Measurements from ENCODE around the gene ABCA5.

ABCA5 gene

GRCh38 chr17:69358688-69359596 is 32.0 kb upstream of the ABCA5 start:
- peak; percentile 53 for TF ChIP-seq CTCF (IDR thresholded peaks at IDR 0.05; ENCODE audit: borderline replicate concordance, insufficient read depth, low read depth, low read length)
- no peak overlapping the region for H3K4me3 ChIP-seq (ENCODE audit: low read depth, low read length)

DNA sequence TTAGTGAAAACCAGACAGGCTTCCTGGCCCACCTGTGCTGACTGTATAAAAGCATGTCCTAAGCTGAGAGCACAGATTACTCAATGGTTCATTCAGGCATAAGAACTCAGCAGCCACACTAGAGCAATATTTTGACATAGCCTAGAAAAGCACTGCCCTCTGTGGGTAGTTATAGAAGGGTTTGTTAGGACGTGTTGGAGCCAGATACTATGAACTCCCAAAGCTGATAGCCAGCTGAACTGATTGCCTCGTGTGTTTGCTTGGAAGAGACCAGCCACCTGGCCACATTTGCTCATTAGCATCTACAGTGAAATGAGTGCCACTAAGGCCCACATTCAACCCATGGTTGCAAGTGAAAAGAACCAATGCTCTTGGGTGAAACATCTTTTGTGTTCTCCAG is 30.8 kb upstream of the ABCA5 start:
- no peak for TF ChIP-seq CTCF (IDR thresholded peaks at IDR 0.05; ENCODE audit: borderline replicate concordance, insufficient read depth, low read depth, low read length)

GRCh38 chr17:69356625-69357024 is 29.7 kb upstream of the ABCA5 start:
- TF ChIP-seq CTCF (IDR thresholded peaks at IDR 0.05; ENCODE audit: borderline replicate concordance, insufficient read depth, low read depth, low read length) = no peak
- no peak overlapping the region for H3K4me3 ChIP-seq (ENCODE audit: low read depth, low read length)

More for the DNA sequence above, 30.8 kb upstream of the ABCA5 start:
- no peak overlapping the region for H3K4me3 ChIP-seq (ENCODE audit: low read depth, low read length)

DNA sequence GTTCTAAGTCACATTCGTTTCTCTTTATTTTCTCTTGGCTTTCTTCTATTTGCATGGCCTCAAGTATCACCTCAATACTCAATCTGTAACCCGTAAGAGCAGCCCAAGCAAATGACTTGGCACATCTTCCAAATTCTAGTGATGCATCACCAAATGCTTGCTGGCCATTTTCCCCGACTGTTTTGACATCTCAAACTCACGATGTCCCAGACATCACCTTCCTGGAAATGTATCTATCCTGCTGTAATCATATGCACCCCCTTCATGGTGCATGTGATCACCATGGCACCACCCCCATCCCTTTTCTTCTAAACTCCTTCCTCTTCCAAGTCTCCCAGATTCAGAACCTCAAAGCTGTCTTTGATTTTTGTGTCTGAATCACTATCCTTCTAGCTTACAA is 24.0 kb upstream of the ABCA5 start:
- no peak overlapping the region for H3K4me3 ChIP-seq (ENCODE audit: low read depth, low read length)
- no peak for TF ChIP-seq CTCF (IDR thresholded peaks at IDR 0.05; ENCODE audit: borderline replicate concordance, insufficient read depth, low read depth, low read length)

DNA sequence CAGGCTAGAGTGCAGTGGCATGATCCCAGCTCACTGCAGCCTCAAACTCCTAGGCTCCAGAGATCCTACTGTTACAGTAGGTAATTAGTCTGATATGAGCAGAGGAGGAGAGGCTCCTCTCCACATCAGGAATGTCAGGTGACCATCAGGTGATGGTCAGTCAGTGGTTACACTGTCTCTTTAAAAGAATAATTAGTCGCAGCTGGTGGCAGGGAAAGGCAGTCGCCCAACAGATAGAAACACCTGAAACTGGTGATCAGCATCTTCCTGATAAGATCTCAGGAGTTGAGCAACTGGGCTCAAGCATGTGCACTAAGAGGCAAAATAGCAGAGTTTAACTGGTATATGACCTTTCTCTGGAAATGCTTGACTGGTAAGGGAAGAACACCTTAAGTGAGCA is 21.5 kb upstream of the ABCA5 start:
- TF ChIP-seq CTCF (IDR thresholded peaks at IDR 0.05; ENCODE audit: borderline replicate concordance, insufficient read depth, low read depth, low read length) = no peak
- no peak overlapping the region for H3K4me3 ChIP-seq (ENCODE audit: low read depth, low read length)

- H3K4me3 ChIP-seq (ENCODE audit: low read depth, low read length) = no peak overlapping the region
- TF ChIP-seq CTCF (IDR thresholded peaks at IDR 0.05; ENCODE audit: borderline replicate concordance, insufficient read depth, low read depth, low read length) = no peak
Observed at GRCh38 chr17:69346766-69347165, 19.8 kb upstream of the ABCA5 start.

DNA sequence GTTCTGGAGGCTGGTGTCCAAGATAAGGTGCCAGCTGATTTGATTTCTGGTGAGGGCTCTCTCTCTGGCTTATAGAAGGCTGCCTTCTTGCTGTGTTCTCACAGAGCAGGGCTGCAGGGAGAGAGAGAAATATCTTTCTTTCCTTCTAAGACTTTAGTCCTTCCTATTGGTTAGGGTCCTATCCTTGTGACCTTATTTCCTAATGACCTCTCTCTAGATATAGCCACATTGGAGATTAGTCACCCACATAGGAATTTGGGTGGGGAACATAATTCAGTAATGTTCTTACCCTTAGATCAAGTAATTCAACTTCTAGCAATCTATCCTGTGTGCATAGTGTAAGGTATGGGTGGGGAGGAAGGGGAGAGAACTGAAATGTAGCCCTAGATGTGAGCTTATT is 18.0 kb upstream of the ABCA5 start:
- H3K4me3 ChIP-seq (ENCODE audit: low read depth, low read length) = no peak overlapping the region
- no peak for TF ChIP-seq CTCF (IDR thresholded peaks at IDR 0.05; ENCODE audit: borderline replicate concordance, insufficient read depth, low read depth, low read length)

All from GM12875 (cell line).